Globus pallidus (tissue), 1 donor: Measurements from ENCODE around the gene ABCA4.

Source experiments
- DNase-seq: peaks from one replicate; pipeline ENCODE4 v3.0.0-alpha.2; 2015; ENCODE audit warnings: low spot score

The ABCA4 gene

DNA sequence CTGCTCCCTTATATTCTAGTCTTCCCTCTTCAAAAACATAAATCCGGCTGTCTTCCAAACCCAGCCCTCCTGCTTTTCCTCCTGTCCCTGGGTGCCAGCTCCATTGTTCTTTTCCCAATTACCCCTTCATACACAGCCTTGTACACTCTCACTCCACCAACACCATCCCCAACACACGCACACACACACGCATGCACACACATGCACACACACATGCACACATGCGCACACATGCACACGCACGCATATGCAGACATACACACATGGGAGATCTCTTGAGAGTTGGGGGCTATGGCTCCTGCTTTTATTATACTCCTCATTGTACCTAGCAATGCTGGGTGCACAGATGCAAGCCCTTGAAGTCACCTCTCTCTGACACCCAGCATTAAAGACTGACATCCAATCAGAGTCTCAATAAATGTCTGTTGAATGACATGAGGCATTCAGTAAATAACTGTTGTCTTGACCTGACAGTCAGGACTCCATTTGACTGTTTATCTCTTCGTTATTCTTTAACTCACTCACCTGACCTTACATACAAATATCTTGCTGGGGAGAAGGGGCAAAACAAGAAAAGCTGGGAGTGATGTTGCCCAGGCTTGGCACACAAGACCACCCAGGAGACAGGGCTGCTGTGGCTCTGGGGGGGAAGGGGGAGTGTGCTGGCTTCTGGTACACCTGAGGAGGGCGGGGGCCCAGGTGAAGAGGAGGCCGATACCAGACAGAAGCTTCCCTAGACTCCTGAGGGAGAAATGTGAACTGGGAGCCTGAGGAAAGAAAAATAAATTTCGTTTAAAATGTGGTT, 16.0 kb downstream of the ABCA4 start:
- DNase-seq: no peak

DNA sequence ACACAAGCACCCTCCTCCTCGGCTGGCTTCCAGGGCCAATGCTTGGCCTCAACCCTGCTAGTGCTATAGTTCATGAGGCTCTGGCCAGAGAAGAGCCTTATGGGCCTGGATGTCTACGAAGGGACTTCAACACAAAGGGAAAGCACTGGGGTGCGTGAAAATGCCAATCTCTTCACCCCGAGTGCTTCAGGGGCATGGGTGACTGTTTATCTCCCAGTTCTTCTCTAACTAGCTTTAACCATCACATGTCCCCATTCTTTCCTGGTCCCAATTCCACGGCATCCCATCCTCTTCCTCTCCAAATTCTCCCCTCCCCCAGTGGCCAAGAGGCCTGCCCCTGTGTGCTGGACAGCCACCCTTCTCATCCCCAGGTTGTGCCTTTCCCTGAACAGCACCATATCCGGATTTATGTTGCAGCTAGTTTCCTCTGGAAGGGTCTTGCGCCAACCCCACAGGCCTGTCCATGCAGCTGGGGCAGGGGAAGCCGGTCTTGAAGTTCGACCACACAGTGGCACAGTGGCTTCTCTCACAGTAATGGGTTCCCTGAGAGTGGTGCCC, 16.7 kb downstream of the ABCA4 start:
- no peak for DNase-seq

GRCh38 chr1:94103608-94104007, 17.3 kb downstream of the ABCA4 start:
- DNase-seq: no peak

- DNase-seq: no peak
Measured at GRCh38 chr1:94101613-94102525, 19.1 kb downstream of the ABCA4 start.

GRCh38 chr1:94100785-94101612, 19.9 kb downstream of the ABCA4 start:
- DNase-seq: no peak

DNA sequence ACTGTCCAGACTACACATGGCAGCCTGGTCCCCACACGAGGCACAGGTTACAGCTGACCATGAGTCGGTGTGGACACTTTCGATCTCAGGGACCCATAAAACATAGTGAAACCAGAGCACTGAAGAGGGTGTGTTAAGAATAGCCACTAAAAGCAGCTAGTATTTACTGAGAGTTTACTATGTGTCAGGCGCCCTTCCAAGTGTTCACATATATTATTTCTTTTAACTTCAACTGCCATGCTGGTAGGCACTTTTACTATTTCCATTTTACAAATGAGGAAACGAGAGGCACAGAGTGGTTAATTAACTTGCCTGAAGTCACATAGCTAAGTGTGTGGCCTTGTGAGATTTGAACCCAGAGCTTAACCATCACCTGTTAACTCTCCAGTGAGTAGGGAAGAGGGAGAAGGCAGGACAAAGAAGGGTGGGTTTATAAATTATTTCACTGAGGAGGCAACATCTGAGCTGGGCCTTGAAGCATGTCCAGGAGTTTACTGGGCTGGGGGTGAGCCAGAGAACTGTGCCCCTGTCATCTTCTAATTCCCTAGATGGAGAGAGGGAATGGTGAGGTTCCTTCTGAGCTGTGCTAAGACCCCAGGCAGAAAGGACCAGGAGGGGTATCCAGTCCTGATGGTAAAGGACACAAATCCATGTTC, 20.7 kb downstream of the ABCA4 start:
- DNase-seq: no peak

- DNase-seq: no peak
Measured at GRCh38 chr1:94099303-94099702, 21.6 kb downstream of the ABCA4 start.

GRCh38 chr1:94098585-94099111, 22.3 kb downstream of the ABCA4 start:
- DNase-seq: no peak

DNA sequence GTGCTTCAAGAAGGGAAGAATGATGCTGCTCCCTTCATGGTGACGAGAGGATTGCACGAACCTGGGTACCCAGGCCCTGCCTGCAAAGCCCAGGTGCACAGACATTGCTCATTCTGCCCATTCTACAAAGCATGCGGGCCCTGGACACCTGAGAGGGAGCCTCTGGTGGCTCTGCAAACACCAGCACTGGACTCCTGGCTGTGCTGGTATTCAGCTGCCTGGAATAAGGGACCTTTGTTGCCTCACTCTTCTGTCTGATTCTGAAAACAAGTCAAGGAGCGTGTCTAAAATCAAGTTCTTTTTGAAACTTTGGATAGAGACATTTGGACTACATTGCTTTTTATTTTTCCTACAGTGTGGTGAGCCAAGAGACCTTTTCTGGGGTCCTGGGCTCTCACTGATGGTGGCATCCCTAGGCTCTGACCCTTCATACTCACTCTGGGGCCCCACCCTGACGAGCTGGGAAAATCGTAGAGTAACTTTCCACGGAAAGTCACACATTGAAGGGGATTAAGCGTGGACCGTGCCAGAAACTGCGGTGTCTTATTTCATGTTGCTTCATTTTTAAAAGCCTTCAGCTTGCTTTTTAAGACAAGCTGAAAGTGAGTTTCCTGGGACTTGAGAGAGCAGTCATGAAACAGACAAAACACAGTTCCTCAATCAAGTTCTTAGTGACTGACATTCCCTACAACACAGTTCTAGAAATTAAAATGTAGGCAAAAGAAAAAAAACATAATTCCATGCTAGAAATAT, 24.0 kb downstream of the ABCA4 start:
- no peak for DNase-seq

DNA sequence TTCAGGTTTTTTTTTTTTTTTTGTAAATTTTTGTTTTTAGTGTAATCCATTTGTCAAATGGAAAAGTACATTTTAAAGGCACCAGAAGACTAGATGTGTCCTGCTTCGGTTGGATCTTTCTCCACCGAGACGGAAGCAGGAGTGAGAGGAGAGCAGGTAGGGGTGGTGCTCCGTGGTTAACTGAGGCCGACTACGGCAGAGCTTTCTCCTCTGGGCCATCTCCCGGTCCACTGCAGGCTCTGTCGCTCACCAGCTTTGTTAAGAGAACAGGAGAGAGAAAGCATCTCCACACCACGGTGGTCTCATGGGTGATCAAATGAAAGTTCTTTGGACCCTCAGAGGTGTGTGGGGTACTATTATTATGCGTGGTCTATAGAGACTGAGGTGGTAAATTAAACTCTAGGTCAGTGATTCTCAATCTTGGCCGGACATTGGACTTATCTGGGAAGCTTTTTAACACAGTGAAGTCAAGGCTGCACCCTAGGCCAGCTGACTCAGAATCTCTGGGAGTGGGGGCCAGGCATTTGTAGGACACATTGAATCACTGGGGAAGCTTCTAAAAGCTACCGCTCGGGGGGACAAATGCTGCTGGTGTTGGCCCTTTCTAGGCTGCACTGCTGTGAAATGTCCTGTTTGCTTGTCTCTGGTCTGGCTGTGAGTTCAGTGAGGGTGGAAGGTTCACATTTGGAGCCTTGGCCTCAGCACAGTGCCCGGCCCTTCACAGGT, 25.0 kb downstream of the ABCA4 start:
- DNase-seq: no peak

DNA sequence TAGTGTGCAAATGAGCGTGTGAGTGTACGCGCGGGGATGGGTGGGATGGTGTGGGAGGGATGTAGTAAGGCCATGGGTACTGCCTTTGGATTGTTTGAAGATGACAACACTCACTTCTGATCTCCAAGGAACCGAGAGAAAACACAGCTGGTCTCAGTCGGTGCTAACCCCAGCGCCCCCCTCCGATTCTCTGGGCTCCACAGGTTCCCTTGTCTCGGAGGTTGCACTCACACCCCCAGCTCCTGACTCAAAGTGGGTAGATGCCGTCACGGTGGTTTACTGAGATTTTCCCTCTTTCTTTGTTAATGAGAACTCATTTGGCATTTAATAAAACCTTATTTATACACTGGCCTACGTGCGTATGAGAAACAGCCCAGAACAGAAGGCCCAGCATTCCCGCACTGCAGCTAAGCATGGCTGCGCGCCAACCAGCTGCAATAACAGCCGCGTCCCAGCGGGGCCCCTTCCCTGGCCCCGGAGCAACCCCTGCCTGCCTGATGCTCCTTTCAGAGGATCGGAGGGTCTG, 25.8 kb downstream of the ABCA4 start:
- DNase-seq: peak; percentile 51

- peak; percentile 67 for DNase-seq
Measured at GRCh38 chr1:94094469-94095111, 26.4 kb downstream of the ABCA4 start.

DNA sequence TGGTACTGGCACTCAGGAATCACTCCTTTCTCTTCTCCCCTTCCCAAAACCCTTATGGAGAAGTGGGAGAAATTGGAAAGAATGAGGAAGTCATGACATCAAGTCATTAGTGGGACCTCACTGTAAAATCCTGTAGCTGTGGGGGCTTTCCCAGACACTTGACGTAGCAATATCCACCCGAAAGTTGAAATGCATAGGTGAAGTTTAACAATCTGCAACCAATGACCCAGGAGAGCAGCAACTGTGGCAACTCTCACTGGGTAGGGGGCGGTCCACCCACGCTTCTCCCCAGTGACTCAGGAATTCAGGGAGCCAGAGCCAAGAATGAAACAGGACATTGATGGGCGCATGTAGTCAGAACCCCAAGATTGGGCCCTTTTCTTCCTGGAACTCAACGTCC, 27.0 kb downstream of the ABCA4 start:
- DNase-seq: no peak

- no peak for DNase-seq
Measured at GRCh38 chr1:94093396-94093795, 27.6 kb downstream of the ABCA4 start.

DNA sequence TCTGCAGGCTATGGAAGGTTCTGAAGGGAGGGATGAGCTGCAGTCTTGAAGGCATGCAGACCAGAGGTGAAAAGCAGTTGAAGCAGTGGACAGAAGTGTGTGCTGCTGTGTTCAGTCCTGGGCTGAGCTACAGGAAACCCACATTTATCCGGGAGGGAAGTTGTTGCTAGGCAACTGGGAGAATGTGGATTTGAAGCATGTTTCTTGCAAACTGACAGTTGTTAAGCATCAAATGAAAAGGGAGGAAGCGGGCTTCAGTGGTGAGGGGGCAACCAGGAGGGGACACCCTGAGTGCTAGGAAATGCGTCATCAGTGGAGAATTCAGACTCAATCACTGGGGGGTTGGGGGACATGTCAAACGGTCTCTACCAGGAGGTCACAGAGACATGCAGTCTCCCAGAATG, 28.7 kb downstream of the ABCA4 start:
- no peak for DNase-seq

DNA sequence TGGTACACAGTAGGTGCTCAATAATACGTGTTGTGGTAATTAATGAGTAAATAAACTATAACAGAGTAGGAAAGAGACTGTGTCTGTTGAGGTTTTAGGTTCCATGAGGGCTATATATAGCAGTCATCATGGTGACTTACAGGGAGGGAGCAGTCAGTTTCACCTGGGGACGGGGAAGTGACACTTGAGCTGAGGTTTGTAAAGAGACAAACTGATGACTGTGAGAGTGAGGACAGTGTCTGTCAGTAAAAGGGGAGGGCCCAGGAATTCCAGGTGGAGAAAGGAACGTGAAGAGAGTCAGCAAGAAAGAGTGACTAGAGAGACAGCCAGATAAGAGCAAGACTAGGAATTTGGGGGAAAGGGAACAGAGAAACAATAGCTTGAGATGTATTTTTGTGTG, 30.2 kb downstream of the ABCA4 start:
- DNase-seq: no peak

GRCh38 chr1:94087193-94087592, 33.8 kb downstream of the ABCA4 start:
- no peak for DNase-seq

DNA sequence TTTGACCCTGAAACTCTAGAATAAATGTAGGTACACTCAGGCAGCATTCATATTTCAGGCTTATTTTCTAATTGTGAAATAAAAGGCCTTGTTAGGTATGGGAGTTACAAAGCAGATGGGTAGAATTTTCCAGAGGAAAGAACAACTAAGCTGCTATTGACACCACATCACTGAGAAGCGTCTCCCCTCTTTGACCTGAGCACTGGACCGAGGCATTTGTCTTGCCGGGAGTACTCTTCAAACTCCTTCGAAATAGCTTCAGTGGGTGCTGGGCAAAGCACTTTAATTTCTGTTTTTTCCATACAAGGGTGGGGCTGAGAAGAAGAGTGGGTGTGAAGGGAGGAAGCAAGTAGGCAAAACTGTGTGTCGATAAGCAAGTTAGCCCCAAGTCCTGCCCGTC, 36.4 kb downstream of the ABCA4 start:
- no peak for DNase-seq

DNA sequence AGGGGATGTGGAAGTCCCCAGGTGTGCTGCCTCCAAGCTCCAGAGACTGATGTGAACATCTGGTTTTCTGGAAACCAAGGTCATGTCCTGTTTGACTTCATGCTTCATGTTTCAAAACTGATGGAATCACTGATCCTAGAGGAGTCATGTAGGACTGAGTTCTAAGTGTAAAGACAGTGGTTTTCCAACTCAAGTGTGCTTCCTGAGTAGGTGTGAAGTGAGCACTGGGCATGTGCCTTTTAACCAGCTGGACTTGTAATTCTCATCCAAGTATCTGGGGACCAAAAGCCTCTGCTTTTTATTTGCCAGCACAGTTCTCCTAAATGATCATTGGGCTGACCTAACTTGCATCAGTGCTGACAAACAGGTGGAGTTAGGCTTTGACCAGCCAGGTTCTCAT, 36.9 kb downstream of the ABCA4 start:
- DNase-seq: no peak
